GM12874 (cell line): Measurements from ENCODE around the gene ZCCHC12.

Experiments used
- CTCF ChIP-seq: IDR thresholded peaks from 2 replicates; pipeline ENCODE4 v1.5.1; 2011; ENCODE audit warnings: low read depth, mild to moderate bottlenecking, control low read depth, low read length, moderate library complexity; ENCODE audit not compliant: insufficient read depth

ZCCHC12 gene

GRCh38 chrX:118872102-118872566 is 48.5 kb downstream of the ZCCHC12 start:
- TF ChIP-seq CTCF: no peak
